NCI-H226 (cell line): Measurements from ENCODE around the gene PIM3.

Experiments used
- DNase-seq: peaks from one replicate; pipeline ENCODE4 v3.0.0-alpha.2; 2015

Gene PIM3

GRCh38 chr22:49960159-49961004 lies at the start of gene PIM3:
Gene PIM3, plus strand, starts transcription at chr22:49960772. Its CDS starts 176 bp downstream, at chr22:49960948.
- DNase-seq: peak; percentile 90

- DNase-seq: no peak
These were observed 48.5 kb upstream of the PIM3 start for GRCh38 chr22:49911881-49912625.

DNA sequence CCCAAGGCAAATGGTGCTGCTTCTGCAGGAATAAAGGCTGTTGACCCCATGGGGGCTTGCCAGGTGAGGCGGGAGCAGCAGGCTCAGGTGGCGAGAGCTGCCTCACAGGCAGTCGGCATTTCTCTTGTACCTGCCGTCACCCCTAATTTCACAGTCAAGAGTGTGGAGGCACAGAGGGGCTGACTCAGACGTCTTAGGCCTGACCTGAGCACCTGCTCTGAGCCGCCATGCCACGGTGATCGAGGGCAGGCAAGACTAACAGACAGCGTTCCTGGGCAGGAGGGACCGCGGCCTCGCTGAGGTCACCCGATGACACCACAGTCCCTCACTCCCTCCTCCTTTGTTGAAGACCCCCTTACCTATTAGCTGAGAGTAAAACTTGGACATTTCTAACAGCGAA lies 47.5 kb upstream of the PIM3 start:
- no peak for DNase-seq

GRCh38 chr22:49913446-49913845 lies 47.1 kb upstream of the PIM3 start:
- no peak for DNase-seq

GRCh38 chr22:49914256-49914655 lies 46.3 kb upstream of the PIM3 start:
- DNase-seq: no peak

DNA sequence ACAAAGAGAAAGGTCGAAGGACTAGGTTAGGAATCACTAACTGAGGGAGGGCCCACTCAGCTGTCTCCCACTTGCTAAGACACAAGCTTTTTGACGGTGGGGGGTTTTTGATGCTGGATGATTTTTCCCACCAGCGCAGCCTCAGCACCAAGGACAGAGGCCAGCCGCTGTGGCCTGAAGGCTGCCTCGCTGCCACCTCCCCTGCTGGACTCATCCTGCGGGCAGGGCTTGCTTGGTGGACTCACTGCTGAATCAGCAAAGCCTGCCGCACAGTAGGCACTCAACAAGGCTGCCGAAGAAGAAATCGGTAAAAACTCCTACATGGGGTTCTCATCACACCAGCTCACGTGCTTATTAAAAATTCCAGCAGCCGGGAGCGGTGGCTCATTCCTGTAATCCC lies 45.0 kb upstream of the PIM3 start:
- DNase-seq: no peak

GRCh38 chr22:49916831-49917230 lies 43.7 kb upstream of the PIM3 start:
- DNase-seq: no peak

- peak; percentile 72 for DNase-seq
These were observed 42.3 kb upstream of the PIM3 start, which contains the start of the genes ALG12 and CRELD2 for GRCh38 chr22:49917974-49918910. Gene ALG12, minus strand, starts transcription at chr22:49918438. Its CDS starts 4,673 bp downstream, at chr22:49913765. Gene CRELD2, plus strand, starts transcription at chr22:49918634. Its CDS starts 136 bp downstream, at chr22:49918770.

- DNase-seq: no peak
These were observed 41.4 kb upstream of the PIM3 start for GRCh38 chr22:49918911-49919881.

DNA sequence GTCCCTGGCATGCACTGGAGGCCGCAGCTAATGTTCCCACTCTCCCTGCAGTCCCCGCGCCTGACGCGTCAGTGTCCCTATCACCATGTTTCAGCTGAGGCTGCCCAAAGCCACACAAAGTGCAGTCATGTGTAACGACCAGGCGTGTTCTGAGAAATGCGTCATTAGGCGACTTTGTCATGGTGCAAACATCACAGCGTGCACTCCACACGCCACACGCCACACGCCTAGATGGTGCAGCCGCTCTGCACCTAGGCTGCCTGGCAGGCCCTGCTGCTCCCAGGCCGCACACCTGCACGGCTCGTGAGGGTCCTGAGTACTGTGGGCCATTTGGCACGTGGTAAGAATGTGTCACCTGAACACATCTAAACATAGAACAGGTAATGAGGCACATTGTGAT lies 39.7 kb upstream of the PIM3 start:
- DNase-seq: no peak

GRCh38 chr22:49921508-49922278 lies 38.9 kb upstream of the PIM3 start:
- no peak for DNase-seq

DNA sequence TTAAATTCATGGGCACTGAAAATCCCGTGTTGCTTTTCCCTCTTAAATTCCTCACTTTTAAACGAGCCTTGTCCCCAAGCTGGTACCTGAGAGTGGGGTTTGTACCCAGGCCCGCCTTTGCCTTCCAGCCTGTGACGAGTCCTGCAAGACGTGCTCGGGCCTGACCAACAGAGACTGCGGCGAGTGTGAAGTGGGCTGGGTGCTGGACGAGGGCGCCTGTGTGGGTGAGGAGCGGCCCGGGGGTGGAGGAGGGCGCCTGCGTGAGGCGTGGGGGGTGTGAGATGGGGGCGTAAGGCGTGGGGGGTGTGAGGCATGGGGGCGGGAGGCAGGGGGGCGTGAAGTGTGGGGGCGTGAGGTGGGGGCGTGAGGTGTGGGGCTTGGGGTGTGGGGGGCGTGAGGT lies 38.1 kb upstream of the PIM3 start:
- DNase-seq: no peak

- DNase-seq: no peak
These were observed 37.6 kb upstream of the PIM3 start for GRCh38 chr22:49922926-49923325.

DNA sequence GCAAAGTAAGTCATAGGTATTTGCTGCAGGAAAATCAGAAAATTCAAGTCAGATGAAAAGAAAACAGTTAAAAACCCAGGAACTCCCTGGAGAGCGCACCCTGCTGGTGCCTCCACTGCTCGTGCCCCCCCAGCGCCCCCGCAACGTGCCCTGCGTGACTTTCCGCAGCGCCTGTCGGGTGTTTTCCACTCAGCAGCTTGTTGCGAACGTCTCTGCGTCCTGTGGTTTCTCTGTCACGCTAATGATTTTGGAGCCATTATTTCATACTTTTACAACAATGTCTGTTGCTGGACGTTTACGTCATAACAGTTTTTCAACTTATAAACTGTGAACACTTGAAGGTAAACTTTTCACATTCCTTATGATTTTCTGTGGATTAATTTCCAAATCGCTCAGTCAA lies 37.1 kb upstream of the PIM3 start:
- no peak for DNase-seq

- no peak for DNase-seq
These were observed 36.3 kb upstream of the PIM3 start for GRCh38 chr22:49924113-49924833.

- DNase-seq: no peak
These were observed 34.9 kb upstream of the PIM3 start for GRCh38 chr22:49925525-49926128.

- DNase-seq: no peak
These were observed 33.7 kb upstream of the PIM3 start for GRCh38 chr22:49926916-49927315.

DNA sequence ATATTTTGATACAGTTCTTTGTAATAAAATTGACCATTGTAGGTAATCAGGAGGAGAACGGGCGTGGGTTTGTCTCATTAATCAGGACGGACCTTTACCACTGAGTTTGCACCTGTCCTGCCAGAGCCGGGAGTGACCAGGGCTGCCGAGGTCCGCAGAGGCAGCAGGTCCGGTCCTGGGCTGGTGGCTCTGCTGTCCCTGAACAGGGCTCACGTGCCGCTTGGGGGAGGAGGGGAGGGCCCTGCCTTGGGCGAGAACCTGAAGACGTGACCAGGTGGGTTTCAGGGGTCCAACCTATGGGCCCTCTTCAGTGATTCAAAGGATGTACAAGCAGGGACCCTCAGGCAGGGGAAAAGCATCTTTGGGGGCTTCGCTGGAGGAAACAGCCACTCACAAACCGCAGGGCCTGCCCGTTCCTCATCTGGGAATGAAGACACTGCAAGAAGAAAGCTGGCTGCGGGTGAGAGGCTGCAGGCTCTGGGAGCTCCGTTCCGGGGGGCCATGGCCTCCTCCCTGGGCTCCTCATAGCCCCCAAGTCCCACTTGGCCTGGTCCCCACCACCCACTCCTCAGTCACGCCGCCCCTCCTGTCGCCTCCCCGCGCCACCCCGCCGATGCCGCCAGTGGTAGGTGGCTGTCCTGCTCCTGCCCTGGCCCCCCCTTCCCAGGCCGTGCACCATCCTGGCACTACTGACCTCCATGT lies 32.9 kb upstream of the PIM3 start:
- no peak for DNase-seq

GRCh38 chr22:49928185-49928495 lies 32.4 kb upstream of the PIM3 start:
- no peak for DNase-seq
